Hepatocyte (in vitro differentiated cells): ENCODE results near the gene NFXL1. TPM values are rescaled to one million over a fixed set of nuclear protein-coding genes. Genes with fewer than 3 reads are reported as not detected.

Experiments used
- DNase-seq: peaks from one replicate; pipeline ENCODE4 v3.0.0-alpha.2; 2016; ENCODE audit warnings: low spot score
- H2AFZ ChIP-seq: fragments of 200-600 bp; sonication (generic); 2 replicates; pipeline ENCODE4 v1.6.0; 2016; ENCODE audit warnings: antibody characterized with exemption, mild to moderate bottlenecking
- H3K27ac ChIP-seq: fragments of 200-600 bp; sonication (generic); 2 replicates; pipeline ENCODE4 v1.5.1; 2016; ENCODE audit warnings: mild to moderate bottlenecking
- H3K27me3 ChIP-seq: fragments of 200-600 bp; sonication (generic); 2 replicates; pipeline ENCODE4 v1.6.1; 2016
- H3K36me3 ChIP-seq: fragments of 200-600 bp; sonication (generic); replicated peaks from 2 replicates; pipeline ENCODE4 v1.5.1; 2016; ENCODE audit warnings: low read depth; ENCODE audit not compliant: insufficient read depth
- H3K4me1 ChIP-seq: fragments of 200-600 bp; sonication (generic); 2 replicates; pipeline ENCODE4 v1.5.1; 2016; ENCODE audit warnings: mild to moderate bottlenecking, moderate library complexity; ENCODE audit not compliant: insufficient read depth
- H3K4me2 ChIP-seq: fragments of 200-600 bp; sonication (generic); 2 replicates; pipeline ENCODE4 v1.6.0; 2016
- H3K4me3 ChIP-seq: fragments of 200-600 bp; sonication (generic); 2 replicates; pipeline ENCODE4 v1.5.1; 2016; ENCODE audit warnings: mild to moderate bottlenecking
- H3K79me2 ChIP-seq: fragments of 200-600 bp; sonication (generic); 2 replicates; pipeline ENCODE4 v1.6.0; 2017; ENCODE audit warnings: mild to moderate bottlenecking
- H3K9me2 ChIP-seq: fragments of 200-600 bp; sonication (generic); replicated peaks from 2 replicates; pipeline ENCODE4 v1.6.0; 2017; ENCODE audit warnings: mild to moderate bottlenecking; ENCODE audit not compliant: insufficient read depth
- H3K9me3 ChIP-seq: fragments of 200-600 bp; sonication (generic); 2 replicates; pipeline ENCODE4 v1.5.1; 2016; ENCODE audit warnings: low read depth, mild to moderate bottlenecking
- H4K20me1 ChIP-seq: fragments of 200-600 bp; sonication (generic); 2 replicates; pipeline ENCODE4 v1.6.0; 2016; ENCODE audit warnings: mild to moderate bottlenecking; ENCODE audit not compliant: insufficient read depth, poor library complexity, severe bottlenecking
- CTCF ChIP-seq: fragments of 200-600 bp; sonication (generic); IDR thresholded peaks from 2 replicates; pipeline ENCODE4 v1.5.1; 2016; ENCODE audit warnings: antibody characterized with exemption, mild to moderate bottlenecking; ENCODE audit not compliant: poor library complexity
- EZH2 ChIP-seq: fragments of 200-600 bp; sonication (generic); IDR thresholded peaks from 2 replicates; pipeline ENCODE4 v1.6.1; 2016; ENCODE audit warnings: antibody characterized with exemption, mild to moderate bottlenecking, borderline replicate concordance
- EZH2phosphoT487 ChIP-seq: fragments of 200-600 bp; sonication (generic); IDR thresholded peaks from one replicate; pipeline ENCODE4 v1.6.1; 2018; ENCODE audit warnings: antibody characterized with exemption, mild to moderate bottlenecking, low read depth, moderate library complexity; ENCODE audit not compliant: unreplicated experiment, severe bottlenecking
- WGBS: methylation state at CpG from one replicate; pipeline ENCODE4 v1.1.6; 2016; ENCODE audit warnings: low lambda C conversion rate; ENCODE audit errors: missing lambda C conversion rate; 5-methylcytosine and 5-hydroxymethylcytosine counted together
- polyA plus RNA-seq: library from polyadenylated mRNA; unstranded; fragments of >200 nt; fragmentation: Nextera tagmentation; extraction: Ambion mirVana; gene quantifications from 2 replicates; pipeline ENCODE4 v1.2.1, GENCODE V29; 2016
- total RNA-seq: library from RNA; depleted of rRNA; stranded (reverse); fragments of >200 nt; gene quantifications from 2 replicates; pipeline ENCODE4 v1.2.3, GENCODE V29; 2014

NFXL1 gene
- total and polyA plus RNA-seq, 2 experiments from 2014 or later: 9.8 TPM

DNA sequence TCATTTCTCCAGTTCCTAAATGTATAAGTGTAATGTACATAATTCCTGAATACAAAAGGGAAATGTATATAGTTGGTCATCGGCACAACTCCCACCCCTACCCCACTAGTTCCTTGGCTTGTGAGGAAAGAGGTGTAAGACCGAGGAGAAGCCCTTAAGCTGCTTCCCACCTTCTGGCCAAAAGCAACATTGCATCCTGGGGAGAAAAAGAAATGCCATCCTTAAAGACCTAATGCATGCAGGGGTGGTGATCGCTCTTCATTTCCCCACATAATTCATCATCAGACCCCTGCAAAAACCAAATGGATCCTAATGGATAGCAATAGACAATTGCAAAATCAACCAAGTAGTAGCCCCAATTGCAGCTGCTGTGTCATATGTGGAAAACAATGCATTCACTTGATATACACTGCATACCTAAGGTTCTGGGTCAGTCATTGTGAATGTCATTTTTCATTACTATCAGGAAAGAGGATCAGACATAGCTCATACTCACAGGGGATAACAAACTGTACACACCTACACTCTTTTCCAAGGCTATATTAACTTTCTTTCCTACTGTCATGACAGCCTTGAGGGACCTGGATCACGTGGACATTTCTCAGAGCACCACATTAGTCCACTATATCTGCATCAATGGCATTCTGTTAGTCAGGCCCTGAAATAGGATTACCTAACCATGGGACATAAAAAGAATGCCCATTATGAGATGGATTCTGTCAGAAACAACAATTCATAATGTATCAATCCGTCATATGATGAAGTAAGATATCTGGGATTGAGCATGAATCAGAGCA is 31.7 kb upstream of the NFXL1 start:
- TF ChIP-seq CTCF (no peak), EZH2 (no peak), EZH2phosphoT487 (no peak)
- Histone ChIP-seq H2AFZ (no peak overlapping the region), H4K20me1 (no peaks in the 10 kb centered on the region), H3K9me3 (no peaks in the 10 kb centered on the region), H3K36me3 (no peaks in the 10 kb centered on the region), H3K9me2 (no peaks in the 10 kb centered on the region), H3K4me2 (no peak overlapping the region), H3K27me3 (no peaks in the 10 kb centered on the region), H3K79me2 (no peaks in the 10 kb centered on the region), H3K4me1 (no peaks in the 10 kb centered on the region), H3K4me3 (no peak overlapping the region), H3K27ac (no peak overlapping the region)
- no peak for DNase-seq
- 92% methylated on average over 5 of the region's 5 CpGs for WGBS

DNA sequence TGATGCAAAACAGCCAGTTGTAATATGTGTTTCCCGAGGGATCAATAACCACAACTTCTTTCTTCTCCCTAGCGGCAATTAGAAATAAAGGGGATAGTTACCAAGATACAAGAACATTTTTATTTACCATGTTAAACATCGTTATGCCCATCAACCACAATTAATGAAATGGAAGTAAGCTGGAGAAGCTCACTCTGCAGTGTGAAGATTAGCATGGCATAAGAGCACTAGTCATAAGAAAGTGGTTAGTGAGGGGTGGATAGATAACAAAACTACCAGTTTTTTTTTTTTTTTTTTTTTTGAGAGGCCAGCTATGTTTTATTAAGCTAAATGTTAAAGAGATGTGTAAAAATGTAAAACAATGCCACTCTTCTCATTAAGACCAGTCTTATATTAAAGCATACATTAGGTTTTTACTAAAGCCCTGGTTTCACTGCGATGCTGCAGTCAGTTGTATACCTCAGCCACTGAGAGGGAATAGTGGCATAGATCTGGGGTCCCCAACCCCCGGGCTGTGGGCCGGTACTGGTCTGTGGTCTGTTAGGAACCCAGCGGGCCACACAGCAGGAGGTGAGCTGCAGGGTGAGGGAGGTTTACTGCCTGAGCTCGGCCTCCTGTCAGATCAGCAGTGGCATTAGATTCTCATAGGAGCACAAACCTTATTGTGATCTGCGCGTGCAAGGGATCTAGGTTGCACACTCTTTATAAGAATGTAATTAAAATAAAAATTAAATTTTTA is 27.9 kb upstream of the NFXL1 start:
- Histone ChIP-seq H3K9me3 (no peaks in the 10 kb centered on the region), H3K27ac (no peak overlapping the region), H4K20me1 (no peaks in the 10 kb centered on the region), H3K36me3 (no peaks in the 10 kb centered on the region), H3K4me2 (no peak overlapping the region), H2AFZ (no peak overlapping the region), H3K4me1 (no peaks in the 10 kb centered on the region), H3K9me2 (no peaks in the 10 kb centered on the region), H3K27me3 (no peaks in the 10 kb centered on the region), H3K4me3 (no peak overlapping the region), H3K79me2 (no peaks in the 10 kb centered on the region)
- 79% methylated on average over 10 of the region's 10 CpGs for WGBS
- TF ChIP-seq EZH2phosphoT487 (no peak), CTCF (no peak), EZH2 (no peak)
- DNase-seq: no peak

- no peaks in the 10 kb centered on the region for H3K4me1 ChIP-seq
- no peaks in the 10 kb centered on the region for H3K9me3 ChIP-seq
- H3K79me2 ChIP-seq: no peaks in the 10 kb centered on the region
- 80% methylated on average over 5 of the region's 5 CpGs for WGBS
- no peak overlapping the region for H3K4me2 ChIP-seq
- no peak for DNase-seq
- no peaks in the 10 kb centered on the region for H3K9me2 ChIP-seq
- H3K27ac ChIP-seq: no peak overlapping the region
- H3K27me3 ChIP-seq: no peaks in the 10 kb centered on the region
- TF ChIP-seq EZH2: no peak
- no peak for TF ChIP-seq CTCF
- TF ChIP-seq EZH2phosphoT487: no peak
- H2AFZ ChIP-seq: no peak overlapping the region
- no peaks in the 10 kb centered on the region for H4K20me1 ChIP-seq
- H3K36me3 ChIP-seq: no peaks in the 10 kb centered on the region
- no peak overlapping the region for H3K4me3 ChIP-seq
Observed at GRCh38 chr4:47939456-47939855, 25.1 kb upstream of the NFXL1 start.
